Measurements from ENCODE around the gene GMPPB. TPM values are rescaled to one million over a fixed set of nuclear protein-coding genes. Genes with fewer than 3 reads are reported as not detected.
"Not testable (repeated sequence)": the region's sequence is repeated elsewhere in the genome, so short reads cannot be mapped to it uniquely, and the experiment has no call there.

GMPPB gene
- polyA plus RNA-seq, 2 donors = 17.7 to 32.1 TPM

DNA sequence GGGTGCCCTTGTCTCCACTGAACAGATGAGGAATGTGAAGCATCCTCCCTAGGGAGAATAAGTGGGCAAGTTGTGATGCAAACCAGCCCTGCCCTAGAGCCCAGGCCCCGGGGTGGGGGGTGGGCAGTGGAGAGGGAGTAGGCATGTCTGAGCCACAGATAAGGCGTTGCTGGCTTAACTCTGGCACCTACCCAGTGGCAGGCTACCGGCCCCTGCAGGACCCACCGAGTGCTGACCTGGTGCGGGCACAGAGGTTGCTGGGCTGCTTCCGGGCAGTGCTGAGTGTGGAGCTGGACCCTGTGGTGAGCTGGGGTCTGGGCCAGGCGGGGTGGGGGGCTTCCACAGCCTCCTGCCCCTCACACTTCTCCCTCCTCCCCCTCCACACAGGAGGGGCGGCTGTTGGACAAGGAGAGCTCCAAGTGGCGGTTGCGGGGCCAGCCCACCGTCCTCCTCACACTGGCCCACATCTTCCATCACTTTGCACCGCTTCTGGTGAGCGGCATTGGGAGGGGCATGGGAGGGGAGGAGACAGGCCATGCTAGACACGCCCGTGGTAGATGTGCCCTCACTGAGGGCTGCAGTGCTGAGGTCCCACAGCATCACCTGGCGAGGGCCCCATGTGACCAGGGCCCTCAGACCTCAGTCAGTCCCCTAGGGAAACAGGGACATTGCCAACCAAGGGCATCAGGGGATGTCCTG lies 24.3 kb downstream of the GMPPB start:
- Histone ChIP-seq H3K36me3 (ENCODE audit: control insufficient read depth in 2 of 2, insufficient read depth in 2 of 2, low read length in 1 of 2) (peaks cover 10 to 37% of the 10 kb centered on the region in 2 donors), H3K27ac (ENCODE audit: low read depth in 2 of 2, low read length in 1 of 2) (no peak overlapping the region), H3K4me3 (ENCODE audit: low read depth in 1 of 2, low read length in 2 of 2) (no peak overlapping the region), H3K27me3 (ENCODE audit: control insufficient read depth in 1 of 2, insufficient read depth in 2 of 2, low read length in 2 of 2) (no peaks in the 10 kb centered on the region), H3K9me3 (ENCODE audit: control insufficient read depth in 2 of 2, insufficient read depth in 1 of 2, low read depth in 1 of 2, low read length in 1 of 2) (no peaks in the 10 kb centered on the region), H3K4me1 (ENCODE audit: control insufficient read depth in 2 of 2, insufficient read depth in 2 of 2, low read length in 1 of 2) (no peaks in the 10 kb centered on the region)
- WGBS, 2 donors = 86 to 87% methylated on average over 16 of the region's 16 CpGs

DNA sequence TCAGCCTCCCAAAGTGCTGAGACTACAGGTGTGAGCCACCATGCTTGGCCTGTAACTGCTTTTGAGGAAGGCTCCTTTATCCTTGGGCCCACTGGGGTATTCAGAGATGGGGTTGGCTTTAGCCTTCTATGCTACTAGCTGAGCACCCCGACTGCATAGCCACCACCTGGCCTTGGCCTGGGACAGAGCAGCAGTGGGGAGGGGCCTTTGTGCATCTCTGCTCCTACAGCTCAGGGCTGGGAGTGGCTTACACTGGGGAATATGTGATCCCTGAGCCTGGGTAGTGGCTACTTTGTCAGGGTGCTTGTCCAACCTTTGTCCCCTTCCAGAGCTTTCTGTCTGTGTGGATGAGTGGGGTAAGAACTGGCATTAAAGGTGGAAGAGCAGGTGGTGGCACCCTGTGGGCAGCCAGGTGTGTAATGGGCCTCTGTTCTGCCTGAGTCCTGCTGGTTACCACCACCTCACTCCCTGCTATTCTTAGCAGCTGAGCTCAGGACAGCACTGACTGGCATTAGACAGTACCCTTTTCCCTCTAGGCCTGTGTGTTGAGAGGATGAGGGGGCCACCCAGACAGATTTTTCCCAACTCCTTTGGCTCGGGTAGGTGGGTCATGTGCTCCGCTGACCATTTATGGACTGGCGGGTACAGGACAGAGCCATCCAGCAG lies 28.3 kb downstream of the GMPPB start:
- not testable (repeated sequence) for H3K4me1 ChIP-seq (ENCODE audit: control insufficient read depth in 2 of 2, insufficient read depth in 2 of 2, low read length in 1 of 2); H3K27me3 ChIP-seq (ENCODE audit: control insufficient read depth in 1 of 2, insufficient read depth in 2 of 2, low read length in 2 of 2); H3K27ac ChIP-seq (ENCODE audit: low read depth in 2 of 2, low read length in 1 of 2); H3K4me3 ChIP-seq (ENCODE audit: low read depth in 1 of 2, low read length in 2 of 2); H3K9me3 ChIP-seq (ENCODE audit: control insufficient read depth in 2 of 2, insufficient read depth in 1 of 2, low read depth in 1 of 2, low read length in 1 of 2)
- H3K36me3 ChIP-seq (ENCODE audit: control insufficient read depth in 2 of 2, insufficient read depth in 2 of 2, low read length in 1 of 2) = peaks cover 3 to 15% of the 10 kb centered on the region in 2 donors
- WGBS, 2 donors = 83 to 92% methylated on average over 4 of the region's 4 CpGs

DNA sequence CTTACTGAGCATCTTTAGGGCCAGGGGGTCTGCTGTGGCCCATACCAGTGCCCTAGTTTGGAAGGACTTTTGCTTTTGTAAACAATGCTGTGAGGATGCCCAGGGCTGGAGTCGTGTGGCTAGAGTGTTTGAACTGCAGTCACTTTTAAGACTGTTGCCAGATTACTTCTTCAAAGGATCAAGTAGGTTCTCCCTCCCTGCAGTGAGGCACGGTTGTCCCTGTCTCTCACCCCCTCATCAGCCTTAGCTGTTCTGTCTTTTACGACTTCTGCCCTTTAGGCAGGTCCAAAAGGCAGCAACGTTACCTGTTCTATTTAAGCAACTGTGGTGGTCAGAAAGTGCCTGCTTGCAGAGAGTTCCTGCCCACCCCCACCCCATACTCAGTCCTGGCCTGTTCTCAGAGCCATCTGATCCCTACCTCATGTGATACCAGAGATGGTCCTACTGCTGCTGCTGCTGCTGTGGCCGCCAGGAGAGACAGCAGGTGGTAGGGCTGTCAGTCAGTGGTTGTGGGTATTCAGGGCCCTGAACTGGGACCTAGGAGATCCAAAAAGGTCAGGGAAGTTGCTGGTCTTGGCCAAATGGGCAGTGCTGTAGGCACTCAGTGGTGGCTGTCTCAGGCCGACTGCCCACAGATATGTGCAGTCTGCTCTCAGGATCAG lies 29.2 kb downstream of the GMPPB start:
- H3K4me1 ChIP-seq (ENCODE audit: control insufficient read depth in 2 of 2, insufficient read depth in 2 of 2, low read length in 1 of 2) = not testable (repeated sequence)
- WGBS, 2 donors = 65 to 73% methylated on average over 6 of the region's 6 CpGs
- peaks cover 3 to 12% of the 10 kb centered on the region in 2 donors for H3K36me3 ChIP-seq (ENCODE audit: control insufficient read depth in 2 of 2, insufficient read depth in 2 of 2, low read length in 1 of 2)

DNA sequence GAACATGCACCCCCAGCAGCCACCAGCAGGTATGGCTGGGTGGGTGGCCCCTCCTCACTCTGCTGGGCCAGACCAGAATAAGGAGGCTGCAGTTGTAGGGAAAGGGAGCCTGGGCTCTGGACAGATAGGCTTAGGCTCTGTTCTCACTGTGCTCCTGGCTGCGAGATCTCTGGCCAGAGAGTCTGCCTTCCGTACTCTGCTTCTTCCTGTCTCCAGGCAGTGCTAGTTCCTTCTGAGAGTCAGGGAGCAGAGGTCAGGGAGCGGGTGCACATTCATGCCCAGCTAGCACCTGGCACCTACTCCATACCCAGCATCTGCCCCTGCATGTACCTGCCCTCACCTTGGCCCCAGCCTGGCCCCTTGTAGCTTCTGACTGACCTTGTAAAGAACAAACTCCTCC lies 32.3 kb downstream of the GMPPB start:
- not testable (repeated sequence) for H3K27ac ChIP-seq (ENCODE audit: low read depth in 2 of 2, low read length in 1 of 2); H3K36me3 ChIP-seq (ENCODE audit: control insufficient read depth in 2 of 2, insufficient read depth in 2 of 2, low read length in 1 of 2); H3K27me3 ChIP-seq (ENCODE audit: control insufficient read depth in 1 of 2, insufficient read depth in 2 of 2, low read length in 2 of 2); H3K4me3 ChIP-seq (ENCODE audit: low read depth in 1 of 2, low read length in 2 of 2); H3K9me3 ChIP-seq (ENCODE audit: control insufficient read depth in 2 of 2, insufficient read depth in 1 of 2, low read depth in 1 of 2, low read length in 1 of 2)
- peaks cover 0 to 11% of the 10 kb centered on the region in 2 donors for H3K4me1 ChIP-seq (ENCODE audit: control insufficient read depth in 2 of 2, insufficient read depth in 2 of 2, low read length in 1 of 2)
- WGBS, 2 donors = 65 to 90% methylated on average over 3 of the region's 3 CpGs

More for the DNA sequence above, 29.2 kb downstream of the GMPPB start:
- H3K27me3 ChIP-seq (ENCODE audit: control insufficient read depth in 1 of 2, insufficient read depth in 2 of 2, low read length in 2 of 2); H3K27ac ChIP-seq (ENCODE audit: low read depth in 2 of 2, low read length in 1 of 2); H3K9me3 ChIP-seq (ENCODE audit: control insufficient read depth in 2 of 2, insufficient read depth in 1 of 2, low read depth in 1 of 2, low read length in 1 of 2); H3K4me3 ChIP-seq (ENCODE audit: low read depth in 1 of 2, low read length in 2 of 2): not testable (repeated sequence)

DNA sequence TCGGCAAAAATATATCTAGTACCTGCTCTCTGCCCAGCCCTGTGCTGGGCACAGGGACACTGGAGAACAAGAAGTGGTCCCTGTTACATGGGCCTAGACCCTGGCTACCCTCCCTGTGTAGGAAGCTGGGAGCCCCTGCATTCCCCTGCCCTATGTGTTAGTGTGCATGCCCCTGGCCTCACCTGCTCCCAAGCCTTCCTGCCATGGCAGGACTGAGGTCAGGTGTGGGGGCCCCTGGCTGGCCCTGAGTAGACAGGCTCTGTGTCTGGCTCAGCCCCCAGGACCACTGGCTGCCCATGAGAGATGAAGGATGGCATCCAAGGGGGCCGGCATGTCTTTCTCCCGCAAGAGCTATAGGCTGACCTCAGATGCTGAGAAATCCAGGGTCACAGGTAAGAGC lies 32.9 kb downstream of the GMPPB start:
- not testable (repeated sequence) for H3K27ac ChIP-seq (ENCODE audit: low read depth in 2 of 2, low read length in 1 of 2); H3K36me3 ChIP-seq (ENCODE audit: control insufficient read depth in 2 of 2, insufficient read depth in 2 of 2, low read length in 1 of 2); H3K4me3 ChIP-seq (ENCODE audit: low read depth in 1 of 2, low read length in 2 of 2); H3K9me3 ChIP-seq (ENCODE audit: control insufficient read depth in 2 of 2, insufficient read depth in 1 of 2, low read depth in 1 of 2, low read length in 1 of 2); H3K27me3 ChIP-seq (ENCODE audit: control insufficient read depth in 1 of 2, insufficient read depth in 2 of 2, low read length in 2 of 2)
- H3K4me1 ChIP-seq (ENCODE audit: control insufficient read depth in 2 of 2, insufficient read depth in 2 of 2, low read length in 1 of 2) = peaks cover 0 to 11% of the 10 kb centered on the region in 2 donors
- 83 to 92% methylated on average over 3 of the region's 3 CpGs for WGBS, 2 donors

DNA sequence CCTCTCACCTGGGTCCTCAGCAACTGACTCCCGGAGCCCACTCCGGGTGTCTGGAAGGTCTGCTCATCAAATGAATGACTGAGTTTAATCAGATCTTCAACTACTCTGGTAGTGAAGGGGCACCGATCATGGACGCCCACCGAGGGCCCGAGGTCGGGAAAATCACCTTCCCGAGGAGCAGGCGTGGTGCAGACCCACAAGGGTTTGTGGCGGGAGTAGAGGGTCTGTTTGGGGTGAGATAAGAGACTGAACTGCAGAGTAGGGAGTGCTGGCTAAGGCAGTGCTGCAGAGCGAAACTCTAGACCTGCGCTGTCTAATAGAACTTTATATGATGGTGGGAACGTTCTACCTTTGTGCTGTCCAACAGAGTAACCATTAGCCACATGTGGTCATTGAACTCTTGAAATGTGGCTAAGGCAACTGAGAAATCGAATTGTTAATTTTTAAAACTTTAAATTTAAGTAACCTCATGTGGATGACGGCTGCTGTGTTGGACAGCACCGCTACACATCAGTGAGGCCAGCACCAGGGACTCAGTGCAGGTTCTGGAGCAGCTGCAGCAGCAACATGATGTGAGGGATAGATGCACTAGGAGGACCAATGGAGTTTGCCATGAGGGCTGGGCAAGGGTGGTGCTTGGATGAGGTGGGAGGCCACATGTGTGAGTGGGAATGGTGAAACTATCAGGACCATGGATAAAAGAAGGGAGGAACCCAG lies 33.7 kb downstream of the GMPPB start:
- not testable (repeated sequence) for H3K9me3 ChIP-seq (ENCODE audit: control insufficient read depth in 2 of 2, insufficient read depth in 1 of 2, low read depth in 1 of 2, low read length in 1 of 2); H3K27me3 ChIP-seq (ENCODE audit: control insufficient read depth in 1 of 2, insufficient read depth in 2 of 2, low read length in 2 of 2); H3K36me3 ChIP-seq (ENCODE audit: control insufficient read depth in 2 of 2, insufficient read depth in 2 of 2, low read length in 1 of 2)
- peak overlapping the region in 1 of 2 donors; percentile 79 for H3K27ac ChIP-seq (ENCODE audit: low read depth in 2 of 2, low read length in 1 of 2)
- peaks cover 0 to 11% of the 10 kb centered on the region in 2 donors for H3K4me1 ChIP-seq (ENCODE audit: control insufficient read depth in 2 of 2, insufficient read depth in 2 of 2, low read length in 1 of 2)
- 7% methylated on average over 16 of the region's 16 CpGs for WGBS, 2 donors
- H3K4me3 ChIP-seq (ENCODE audit: low read depth in 1 of 2, low read length in 2 of 2) = peak overlapping the region; percentile 95 to 99

- H3K4me3 ChIP-seq (ENCODE audit: low read depth in 1 of 2, low read length in 2 of 2) = peak within 1 kb of the TSS; percentile 95 to 99
- H3K27me3 ChIP-seq (ENCODE audit: control insufficient read depth in 1 of 2, insufficient read depth in 2 of 2, low read length in 2 of 2) = no peaks in the 10 kb centered on the region
- peaks cover 0 to 3% of the 10 kb centered on the region in 2 donors for H3K36me3 ChIP-seq (ENCODE audit: control insufficient read depth in 2 of 2, insufficient read depth in 2 of 2, low read length in 1 of 2)
- H3K4me1 ChIP-seq (ENCODE audit: control insufficient read depth in 2 of 2, insufficient read depth in 2 of 2, low read length in 1 of 2) = peaks cover 0 to 11% of the 10 kb centered on the region in 2 donors
- WGBS, 2 donors = 1 to 2% methylated on average over 63 to 66 of the region's 66 CpGs
- no peaks in the 10 kb centered on the region for H3K9me3 ChIP-seq (ENCODE audit: control insufficient read depth in 2 of 2, insufficient read depth in 1 of 2, low read depth in 1 of 2, low read length in 1 of 2)
- peak within 1 kb of the TSS; percentile 70 to 79 for H3K27ac ChIP-seq (ENCODE audit: low read depth in 2 of 2, low read length in 1 of 2)
Observed at GRCh38 chr3:49689046-49689907, 34.5 kb downstream of the GMPPB start, which contains the start of the genes MST1 and RNF123. MST1 (minus strand) TSS chr3:49689474; CDS start chr3:49688691, 783 bp downstream. RNF123 (plus strand) TSS chr3:49689557; CDS start chr3:49691166, 1,609 bp downstream.

GRCh38 chr3:49688338-49689045 lies 35.3 kb downstream of the GMPPB start:
- H3K27ac ChIP-seq (ENCODE audit: low read depth in 2 of 2, low read length in 1 of 2); H3K9me3 ChIP-seq (ENCODE audit: control insufficient read depth in 2 of 2, insufficient read depth in 1 of 2, low read depth in 1 of 2, low read length in 1 of 2); H3K27me3 ChIP-seq (ENCODE audit: control insufficient read depth in 1 of 2, insufficient read depth in 2 of 2, low read length in 2 of 2); H3K36me3 ChIP-seq (ENCODE audit: control insufficient read depth in 2 of 2, insufficient read depth in 2 of 2, low read length in 1 of 2): not testable (repeated sequence)
- Histone ChIP-seq H3K4me3 (ENCODE audit: low read depth in 1 of 2, low read length in 2 of 2) (peak overlapping the region; percentile 95 to 99), H3K4me1 (ENCODE audit: control insufficient read depth in 2 of 2, insufficient read depth in 2 of 2, low read length in 1 of 2) (peaks cover 0 to 11% of the 10 kb centered on the region in 2 donors)
- WGBS, 2 donors = 48 to 59% methylated on average over 7 of the region's 7 CpGs
